ENCODE measurements around the gene MDC1.
"Not testable (repeated sequence)": the region's sequence is repeated elsewhere in the genome, so short reads cannot be mapped to it uniquely, and the experiment has no call there.

Gene MDC1

DNA sequence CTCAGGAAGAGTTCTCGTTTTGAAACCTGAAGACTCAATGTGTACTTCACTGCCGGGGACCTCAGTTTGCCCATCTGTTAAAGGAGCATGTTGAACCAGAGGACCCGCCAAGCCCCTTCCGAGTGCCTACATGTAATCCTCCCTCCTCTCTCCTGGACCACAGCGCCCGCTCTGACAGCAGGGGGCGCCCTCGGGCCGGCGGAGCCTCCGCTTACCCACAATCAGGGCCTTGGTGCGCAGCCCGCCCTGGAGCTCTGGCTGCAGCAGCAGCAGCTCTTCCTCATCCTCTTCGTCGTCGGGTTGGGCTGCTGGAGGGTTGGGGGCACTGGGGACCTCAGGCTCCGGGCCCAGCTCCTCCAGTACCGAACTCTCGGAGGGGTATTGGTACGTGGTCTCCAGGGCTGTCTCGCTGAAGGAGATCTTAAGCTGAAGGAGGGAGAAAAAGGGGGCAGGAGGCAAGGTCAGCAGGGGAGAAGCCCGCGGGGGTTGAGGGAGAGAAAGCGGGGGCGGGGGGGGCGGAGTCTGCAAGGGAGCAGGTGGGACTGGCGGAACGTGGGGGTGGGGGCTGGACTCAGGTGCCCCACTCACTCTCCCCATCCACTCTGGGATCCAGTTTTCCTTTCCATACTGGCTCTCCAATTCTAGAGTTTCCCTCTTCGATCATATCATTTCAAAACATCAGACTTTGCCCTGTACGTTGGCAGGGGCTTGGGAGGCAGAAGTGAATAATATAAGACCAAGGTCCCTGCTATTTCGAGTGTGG, 37.9 kb downstream of the MDC1 start:
- peak; percentile 91 for DNase-seq

DNA sequence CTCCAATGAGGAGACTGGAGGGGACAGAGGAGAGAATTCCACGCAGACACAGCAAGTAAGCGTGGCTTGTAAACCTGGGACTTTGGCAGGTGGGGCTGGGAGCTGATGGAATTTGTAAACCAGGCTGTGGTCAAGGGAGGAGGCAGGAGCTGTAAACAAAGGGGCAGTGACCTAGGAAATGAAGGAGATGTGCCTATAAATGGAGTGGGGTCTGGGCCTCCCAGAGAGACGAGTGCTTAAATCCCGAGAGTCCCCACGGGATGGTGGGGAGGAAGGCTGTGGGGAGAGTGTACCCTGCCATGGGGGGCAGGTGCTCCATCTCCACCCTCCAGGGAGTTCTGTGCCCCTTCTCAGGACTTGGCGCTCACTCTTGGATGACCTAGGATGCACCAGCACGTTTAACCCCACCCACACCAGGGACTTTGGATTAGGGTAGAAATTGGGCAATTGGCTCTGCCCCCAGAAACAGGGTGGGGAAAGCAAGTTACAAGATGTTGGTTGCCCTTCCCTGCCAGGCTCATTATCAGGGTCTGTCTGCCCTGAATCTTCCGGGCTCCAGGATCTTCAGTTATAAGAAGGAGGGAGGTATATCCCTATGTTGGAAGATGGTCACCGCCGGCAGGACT, 40.3 kb downstream of the MDC1 start:
- DNase-seq, result no peak

DNA sequence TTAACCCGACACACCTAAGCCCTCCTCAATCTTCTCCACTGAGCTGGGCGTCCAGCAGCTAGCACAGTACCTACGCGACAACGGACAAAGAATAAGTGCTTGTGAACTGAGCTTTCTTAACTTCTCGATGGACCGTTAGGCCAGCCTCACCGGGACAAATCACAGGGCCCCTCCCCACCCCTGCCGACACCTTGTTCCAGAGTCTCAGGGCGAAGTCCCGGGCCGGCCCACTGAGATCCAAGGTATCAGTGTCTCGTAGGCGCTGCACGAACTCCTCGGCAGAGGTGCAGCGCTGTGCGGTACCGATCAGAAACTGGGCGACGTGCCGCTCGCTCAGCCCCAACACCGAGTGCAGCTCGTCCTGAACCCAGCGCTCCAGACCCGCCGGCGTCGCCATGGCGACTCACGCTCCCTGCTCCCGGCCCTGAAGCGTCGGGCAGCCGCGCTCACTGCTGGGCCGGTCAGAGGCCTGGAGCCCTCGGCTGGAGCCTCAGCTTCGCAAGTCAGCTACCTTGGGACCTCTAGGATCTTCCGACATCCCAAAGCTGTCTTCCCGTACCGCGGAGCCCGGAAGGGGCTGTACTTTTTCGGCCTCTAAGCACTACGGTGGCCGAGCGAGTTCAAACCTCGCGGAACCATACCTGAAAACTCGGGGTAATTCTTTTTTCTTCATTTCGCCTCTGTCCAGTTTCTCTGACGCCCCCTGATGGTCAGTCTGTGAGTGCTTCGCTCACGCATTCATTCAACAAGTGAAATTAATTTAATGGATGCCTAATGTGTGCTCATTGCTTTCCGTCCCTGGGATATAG, 44.4 kb downstream of the MDC1 start, which contains the start of gene DHX16:
TSS of gene DHX16 (minus strand) at position 562 of the 809 bp plus-strand sequence. CDS start at position 397, 165 bp downstream.
- DNase-seq, result peak; percentile 85

- no peak for DNase-seq
Observed at GRCh38 chr6:30670760-30671527, 46.1 kb downstream of the MDC1 start.

- DNase-seq, result not testable (repeated sequence)
Observed at GRCh38 chr6:30666300-30666699, 50.8 kb downstream of the MDC1 start.

DNA sequence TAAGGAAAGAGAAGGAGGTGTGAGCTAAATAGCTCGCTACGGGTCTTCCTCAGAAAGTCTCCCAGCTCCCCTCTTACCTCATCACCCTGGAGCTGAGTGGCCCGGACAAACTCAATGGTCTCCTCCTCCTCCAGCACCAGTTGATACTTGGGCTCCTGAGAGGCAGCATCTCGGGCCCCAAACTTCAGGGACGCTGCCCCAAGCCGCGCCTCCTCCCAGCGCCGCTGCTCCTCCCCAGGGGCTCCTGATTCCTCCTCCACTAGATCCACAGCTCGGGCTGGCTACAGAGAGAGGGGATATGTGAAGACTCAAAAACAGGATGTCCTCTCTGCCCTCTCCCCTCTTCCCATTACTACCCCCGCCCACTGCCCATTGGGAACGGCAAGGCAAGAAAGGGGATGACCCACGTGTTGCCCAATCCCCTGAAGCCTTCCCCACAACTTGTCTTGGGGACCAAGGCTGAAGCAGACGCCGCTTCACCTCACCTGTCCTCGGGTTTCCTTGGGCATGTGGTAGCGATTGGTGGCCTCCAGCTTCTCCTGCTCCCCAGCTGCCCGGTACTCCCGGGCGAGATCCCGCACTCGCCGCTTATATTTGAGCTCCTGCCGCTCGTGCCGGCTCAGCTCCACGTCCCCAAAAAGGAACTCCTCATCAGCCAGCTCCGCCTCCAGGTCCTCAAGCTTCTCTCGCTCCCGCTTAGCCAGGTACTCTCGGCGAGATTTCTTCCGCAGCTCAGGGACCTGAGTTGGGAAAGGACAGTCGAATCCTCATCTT, 51.9 kb downstream of the MDC1 start:
- no peak for DNase-seq

GRCh38 chr6:30657922-30658321, 59.2 kb downstream of the MDC1 start:
- not testable (repeated sequence) for DNase-seq

- no peak for DNase-seq
Observed at GRCh38 chr6:30657454-30657853, 59.6 kb downstream of the MDC1 start.

DNA sequence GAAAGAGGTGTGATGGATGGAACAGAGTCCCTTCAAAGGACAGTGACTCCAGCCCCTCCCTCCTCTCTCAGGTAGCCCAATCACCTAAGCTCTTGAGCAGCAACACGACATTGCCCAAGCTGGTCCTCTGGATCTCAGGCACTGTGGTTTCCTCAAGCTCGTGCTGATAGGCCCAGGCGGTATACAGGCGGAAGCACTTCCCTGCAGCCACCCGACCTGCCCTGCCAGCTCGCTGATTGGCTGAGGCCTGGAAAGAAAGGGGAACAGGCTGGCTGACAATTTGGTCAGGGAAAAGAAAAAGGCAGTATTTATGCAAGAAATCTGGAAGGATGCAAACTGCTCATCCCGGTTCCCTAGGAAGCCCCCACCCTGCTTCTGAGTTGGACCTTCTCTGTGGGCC, 60.6 kb downstream of the MDC1 start:
- DNase-seq, result no peak

GRCh38 chr6:30655743-30656094, 61.4 kb downstream of the MDC1 start:
- no peak for DNase-seq

DNA sequence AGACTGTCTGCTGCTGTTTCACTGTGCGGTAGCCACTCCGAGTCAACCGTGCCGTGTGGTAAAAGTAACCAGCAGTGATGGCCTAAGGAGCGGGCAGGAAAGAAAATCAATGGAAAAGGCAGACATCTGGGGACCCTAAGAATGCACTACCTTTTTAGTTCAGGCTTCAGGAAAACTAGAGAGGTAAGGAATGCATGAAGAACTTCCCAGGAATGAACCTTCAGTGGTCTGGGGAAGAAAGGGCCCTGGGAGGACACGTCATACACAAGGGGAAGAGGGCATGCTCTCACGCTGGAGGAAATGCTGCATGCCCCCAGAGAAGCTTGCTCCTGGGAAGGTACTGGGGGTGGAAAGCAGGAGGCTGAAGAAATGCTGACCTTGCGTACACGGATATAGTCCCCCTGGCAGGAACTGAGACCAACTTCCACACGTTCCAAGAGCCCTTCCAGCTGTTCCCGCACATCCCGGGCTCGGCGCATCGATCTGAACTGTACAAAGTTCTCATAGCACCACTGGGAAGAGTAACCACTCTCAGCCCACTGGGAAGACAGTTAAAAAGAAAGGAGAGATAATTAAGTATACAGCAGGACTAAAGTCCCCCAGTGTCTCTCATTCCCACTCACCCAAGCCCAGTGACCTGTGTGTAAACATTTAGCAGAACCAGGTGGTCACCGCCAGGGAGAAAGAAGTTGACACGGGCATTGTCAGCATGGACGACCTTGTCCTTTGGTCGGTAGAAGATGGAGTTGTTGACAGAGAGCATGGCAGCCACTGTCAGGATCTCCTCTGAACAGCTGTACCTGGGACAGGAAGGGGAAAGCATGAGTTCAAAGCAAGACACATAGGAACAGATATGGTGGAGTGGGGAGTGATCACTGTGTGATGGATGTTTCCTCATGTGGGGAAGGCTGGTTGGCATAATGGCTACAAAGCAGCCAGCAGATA, 62.0 kb downstream of the MDC1 start:
- no peak for DNase-seq

GRCh38 chr6:30651143-30651542, 65.9 kb downstream of the MDC1 start:
- DNase-seq, result no peak

Data from stimulated activated CD4-positive, alpha-beta T cell treated with anti-CD3 and anti-CD28 coated beads, Interleukin-12 subunit alpha, Interleukin-12 subunit beta, amount 100 ng/mL, for 4 hours (primary cell).